Measurements from ENCODE around the gene OPALIN.

The OPALIN gene, protein sequence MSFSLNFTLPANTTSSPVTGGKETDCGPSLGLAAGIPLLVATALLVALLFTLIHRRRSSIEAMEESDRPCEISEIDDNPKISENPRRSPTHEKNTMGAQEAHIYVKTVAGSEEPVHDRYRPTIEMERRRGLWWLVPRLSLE

GRCh38 chr10:96358851-96359540 lies at the start of gene OPALIN:
Gene OPALIN, minus strand, starts transcription at chr10:96359002. Its CDS starts 106 bp downstream, at chr10:96358896.
- H3K4me3 ChIP-seq (ENCODE audit: low read depth, low read length), result no peak within 1 kb of the TSS
- DNase-seq (ENCODE audit: low read depth), result no peak

DNA sequence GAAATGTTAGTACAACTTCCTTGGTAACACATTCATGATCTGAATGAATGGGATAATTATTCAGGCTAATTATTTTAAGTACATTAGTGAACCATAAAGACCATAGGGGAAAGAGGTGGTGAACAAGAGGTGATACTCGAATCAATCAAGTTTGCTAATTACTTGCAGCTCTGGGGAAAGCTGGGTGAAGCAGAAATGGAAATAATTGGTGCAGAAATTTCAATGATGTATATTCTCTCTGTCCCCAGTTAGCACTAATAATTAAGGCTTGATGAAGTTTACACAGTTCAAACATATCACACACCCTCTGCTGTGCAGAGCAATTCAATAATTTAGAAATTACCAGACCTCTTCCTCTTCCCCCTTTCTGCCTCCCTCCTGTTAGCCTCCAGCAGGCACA lies 49.4 kb upstream of the OPALIN start:
- H3K4me3 ChIP-seq (ENCODE audit: low read depth, low read length), result no peak overlapping the region
- DNase-seq (ENCODE audit: low read depth), result no peak

GRCh38 chr10:96407560-96408069 lies 48.8 kb upstream of the OPALIN start:
- no peak for DNase-seq (ENCODE audit: low read depth)

GRCh38 chr10:96406091-96406490 lies 47.3 kb upstream of the OPALIN start:
- no peak overlapping the region for H3K4me3 ChIP-seq (ENCODE audit: low read depth, low read length)
- DNase-seq (ENCODE audit: low read depth), result no peak

More at GRCh38 chr10:96407560-96408069, 48.8 kb upstream of the OPALIN start:
- no peak overlapping the region for H3K4me3 ChIP-seq (ENCODE audit: low read depth, low read length)

GRCh38 chr10:96402417-96403305 lies 43.9 kb upstream of the OPALIN start:
- no peak for DNase-seq (ENCODE audit: low read depth)
- no peak overlapping the region for H3K4me3 ChIP-seq (ENCODE audit: low read depth, low read length)

- H3K4me3 ChIP-seq (ENCODE audit: low read depth, low read length), result no peak overlapping the region
- DNase-seq (ENCODE audit: low read depth), result no peak
Observed at GRCh38 chr10:96401036-96401435, 42.2 kb upstream of the OPALIN start.

GRCh38 chr10:96400465-96400864 lies 41.7 kb upstream of the OPALIN start:
- H3K4me3 ChIP-seq (ENCODE audit: low read depth, low read length), result no peak overlapping the region
- no peak for DNase-seq (ENCODE audit: low read depth)

DNA sequence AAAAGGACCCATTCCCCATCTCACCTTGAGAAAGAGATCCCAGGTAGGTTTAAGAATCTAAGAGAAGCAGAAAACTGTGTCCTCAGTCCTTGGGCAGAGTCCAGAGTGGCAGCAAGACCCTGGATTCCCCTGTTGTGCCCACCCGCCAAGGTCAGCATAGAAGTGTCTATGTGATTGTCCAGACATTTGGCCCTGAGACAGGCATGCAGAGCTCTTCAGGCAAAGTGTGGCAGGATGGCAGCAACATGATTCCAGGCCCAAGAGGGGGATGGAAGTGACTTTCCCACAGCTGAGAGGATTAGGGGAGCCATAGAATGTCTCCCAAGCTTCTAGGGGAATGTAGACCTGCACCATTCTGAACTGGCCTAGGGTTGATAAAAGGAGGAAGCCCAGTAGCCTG lies 39.1 kb upstream of the OPALIN start:
- DNase-seq (ENCODE audit: low read depth), result no peak

DNA sequence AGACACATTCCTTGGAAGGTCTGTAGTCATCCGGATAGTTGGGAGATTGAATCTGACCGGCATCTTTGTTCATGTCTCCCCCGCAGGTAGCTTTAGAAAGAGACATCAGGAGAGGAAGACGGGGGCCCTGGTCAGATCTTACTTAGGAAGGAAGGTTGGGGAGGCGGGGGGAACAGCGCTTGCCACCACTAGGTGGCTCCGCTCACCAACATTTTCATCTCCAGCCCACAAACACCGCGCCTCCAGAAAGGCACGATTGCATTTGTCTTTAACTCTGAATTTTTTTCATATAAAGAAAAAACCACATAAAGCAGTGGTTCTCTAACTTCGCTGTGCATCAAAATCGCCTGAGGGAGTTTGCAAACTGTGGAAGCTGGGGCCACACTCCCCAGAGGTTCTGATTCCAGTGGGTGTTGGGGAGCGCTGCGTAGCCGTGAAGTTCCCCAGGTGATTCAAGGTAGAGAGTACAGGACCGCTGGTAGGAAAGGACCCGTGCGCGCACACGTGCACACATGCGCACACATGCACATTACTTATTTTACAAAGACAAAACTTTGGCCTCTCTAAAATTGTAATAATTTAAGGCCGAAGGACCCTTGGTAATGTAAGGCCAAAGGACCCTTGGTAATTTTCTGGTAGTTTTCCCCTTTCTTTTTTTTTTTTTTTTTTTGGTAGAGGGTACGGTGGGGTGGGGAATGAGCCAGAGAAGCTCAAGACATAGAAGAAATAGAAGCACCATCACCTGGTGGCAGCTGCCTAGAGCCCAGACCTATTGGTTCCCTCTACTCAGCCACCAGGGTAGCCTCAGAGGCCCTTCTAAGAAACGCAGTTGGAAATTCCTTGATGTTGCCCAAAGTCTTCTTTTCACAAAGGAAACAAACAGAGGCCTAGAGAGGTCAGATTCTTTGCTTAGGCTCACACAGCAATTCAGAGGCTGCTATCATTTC lies 37.4 kb upstream of the OPALIN start:
- H3K4me3 ChIP-seq (ENCODE audit: low read depth, low read length), result no peak overlapping the region
- no peak for DNase-seq (ENCODE audit: low read depth)

More for the DNA sequence above, 39.1 kb upstream of the OPALIN start:
- H3K4me3 ChIP-seq (ENCODE audit: low read depth, low read length), result no peak overlapping the region

- no peak for DNase-seq (ENCODE audit: low read depth)
- H3K4me3 ChIP-seq (ENCODE audit: low read depth, low read length), result no peak overlapping the region
Observed at GRCh38 chr10:96390460-96390864, 31.7 kb upstream of the OPALIN start.

DNA sequence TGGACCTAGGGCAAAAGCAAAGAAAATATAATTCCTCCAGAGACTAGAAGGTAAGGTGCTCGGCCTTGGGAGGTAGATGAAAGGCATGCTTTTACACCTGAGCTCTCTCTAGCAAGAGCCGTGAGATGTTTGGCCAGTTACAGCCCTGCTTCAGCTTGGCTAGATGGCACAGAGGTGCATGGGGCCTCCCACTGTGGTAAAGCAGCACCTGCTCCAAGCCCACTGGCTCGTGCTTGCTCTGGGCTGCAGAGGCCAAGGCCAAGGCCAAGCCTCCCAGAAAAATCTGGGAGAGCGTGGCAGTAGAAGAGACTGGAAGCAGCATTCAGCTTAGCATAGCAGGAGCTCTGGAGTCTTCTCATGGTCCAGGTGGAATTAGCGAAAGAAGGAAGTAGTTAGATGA lies 31.0 kb upstream of the OPALIN start:
- no peak for DNase-seq (ENCODE audit: low read depth)
- H3K4me3 ChIP-seq (ENCODE audit: low read depth, low read length), result no peak overlapping the region

- no peak for DNase-seq (ENCODE audit: low read depth)
Observed at GRCh38 chr10:96387601-96388000, 28.8 kb upstream of the OPALIN start.

DNA sequence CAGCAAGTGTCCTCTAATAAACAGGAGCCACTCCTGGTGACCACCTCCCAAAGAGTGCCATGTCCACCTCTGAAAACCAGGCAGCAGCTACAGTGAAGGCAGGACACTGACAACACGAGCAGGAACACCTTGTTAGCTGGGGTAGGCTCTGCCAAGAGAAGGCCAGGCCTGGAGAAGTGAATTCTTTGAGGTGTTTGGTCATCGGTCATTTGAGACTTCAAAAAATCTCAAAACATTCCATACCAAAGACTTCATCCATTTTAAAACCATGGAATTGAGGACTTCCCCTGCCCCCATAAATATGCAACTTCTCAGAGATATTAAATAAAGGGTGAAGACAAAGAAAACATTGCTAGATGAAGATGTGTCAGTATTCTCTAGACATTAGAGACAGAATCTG lies 28.4 kb upstream of the OPALIN start:
- no peak for DNase-seq (ENCODE audit: low read depth)
- H3K4me3 ChIP-seq (ENCODE audit: low read depth, low read length), result no peak overlapping the region

More at GRCh38 chr10:96387601-96388000, 28.8 kb upstream of the OPALIN start:
- H3K4me3 ChIP-seq (ENCODE audit: low read depth, low read length), result no peak overlapping the region

- no peak for DNase-seq (ENCODE audit: low read depth)
- no peak overlapping the region for H3K4me3 ChIP-seq (ENCODE audit: low read depth, low read length)
Observed at GRCh38 chr10:96384506-96384905, 25.7 kb upstream of the OPALIN start.

DNA sequence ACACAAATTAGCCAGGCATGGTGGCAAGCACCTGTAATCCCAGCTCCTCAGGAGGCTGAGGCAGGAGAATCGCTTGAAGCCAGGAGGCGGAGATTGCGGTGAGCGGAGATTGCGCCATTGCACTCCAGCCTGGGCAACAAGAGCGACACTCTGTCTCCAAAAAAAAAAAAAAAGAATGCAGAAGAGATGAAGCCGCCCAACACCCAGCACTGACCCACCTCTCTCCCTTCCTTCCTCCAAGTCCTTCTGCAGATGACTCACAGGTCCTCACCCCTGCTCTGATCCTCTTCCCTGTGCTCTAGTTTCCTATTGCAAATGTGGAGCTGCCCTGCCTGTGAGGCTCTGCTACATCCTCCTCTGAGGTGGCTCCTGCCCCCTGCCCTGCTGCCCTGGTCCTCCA lies 22.0 kb upstream of the OPALIN start:
- no peak for DNase-seq (ENCODE audit: low read depth)
- no peak overlapping the region for H3K4me3 ChIP-seq (ENCODE audit: low read depth, low read length)

DNA sequence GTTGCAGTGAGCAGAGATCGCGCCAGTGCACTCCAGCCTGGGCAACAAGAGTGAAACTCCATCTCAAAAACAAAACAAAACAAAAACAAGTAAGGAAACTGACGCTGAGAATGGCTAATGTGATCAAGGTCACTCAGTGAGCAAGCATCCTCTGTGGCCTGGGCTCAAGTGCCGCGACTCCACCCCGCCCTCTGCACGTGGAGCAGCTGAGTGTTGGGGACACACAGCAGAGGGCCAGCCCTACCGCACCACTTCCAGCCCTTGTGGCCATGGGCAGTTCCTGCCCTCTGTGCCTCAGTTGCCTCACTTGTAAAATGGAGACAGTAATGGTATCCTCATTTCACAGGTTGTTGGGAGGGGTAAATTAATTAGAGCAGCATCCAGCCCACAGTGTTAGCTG lies 21.0 kb upstream of the OPALIN start:
- no peak for DNase-seq (ENCODE audit: low read depth)
- no peak overlapping the region for H3K4me3 ChIP-seq (ENCODE audit: low read depth, low read length)

DNA sequence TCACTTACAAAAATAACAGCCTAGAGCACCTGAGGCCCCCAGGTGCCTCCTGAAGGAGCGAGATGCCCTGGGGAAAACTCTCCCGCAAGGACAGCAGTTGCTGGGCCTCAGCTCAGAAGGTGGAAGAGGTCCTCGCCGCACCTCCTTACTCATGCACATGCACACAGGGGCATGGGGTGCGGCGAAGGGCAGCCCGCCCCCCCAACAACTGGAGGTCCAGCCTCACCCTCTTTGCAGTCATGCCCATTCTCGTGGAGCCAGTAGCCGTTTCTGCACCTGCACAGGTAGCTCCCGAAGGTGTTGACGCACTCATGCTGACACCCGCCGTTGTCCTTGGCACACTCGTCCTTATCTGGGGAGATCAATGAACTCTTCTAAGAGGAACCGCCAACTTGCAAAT lies 19.9 kb upstream of the OPALIN start:
- no peak for DNase-seq (ENCODE audit: low read depth)
- no peak overlapping the region for H3K4me3 ChIP-seq (ENCODE audit: low read depth, low read length)

GRCh38 chr10:96377816-96378294 lies 19.1 kb upstream of the OPALIN start:
- no peak overlapping the region for H3K4me3 ChIP-seq (ENCODE audit: low read depth, low read length)
- no peak for DNase-seq (ENCODE audit: low read depth)

GRCh38 chr10:96376483-96376882 lies 17.7 kb upstream of the OPALIN start:
- H3K4me3 ChIP-seq (ENCODE audit: low read depth, low read length), result no peak overlapping the region
- DNase-seq (ENCODE audit: low read depth), result no peak
